ENCODE results near the gene TWIST1.

The TWIST1 gene

GRCh38 chr7:19107081-19107355 lies 10.4 kb downstream of the TWIST1 start:
- H2BK120ac ChIP-seq (ENCODE audit: low read depth, low read length): no peak overlapping the region
- no peak overlapping the region for H3K18ac ChIP-seq (ENCODE audit: low read length)
- DNase-seq (ENCODE audit: low spot score): peak; percentile 27
- H4K8ac ChIP-seq (ENCODE audit: low read depth, low read length): no peak overlapping the region
- peak overlapping the region; percentile 89 for H2AFZ ChIP-seq (ENCODE audit: low read length)
- no peak overlapping the region for H3K4ac ChIP-seq (ENCODE audit: low read length)
- H3K79me1 ChIP-seq (ENCODE audit: low read depth, low read length): no peaks in the 10 kb centered on the region
- peaks cover 44 to 83% (median 71%) of the 10 kb centered on the region in 3 experiments for H3K27me3 ChIP-seq (ENCODE audit: control insufficient read depth in 3 of 3, insufficient read depth in 3 of 3, low read depth in 1 of 3, low read length in 3 of 3)
- H3K4me1 ChIP-seq (ENCODE audit: control insufficient read depth in 2 of 2, insufficient read depth in 1 of 2, low read depth in 1 of 2, low read length in 2 of 2): peaks cover 3 to 9% of the 10 kb centered on the region in 2 donors
- H2BK15ac ChIP-seq (ENCODE audit: low read length): no peak overlapping the region
- no peaks in the 10 kb centered on the region for H3K9me3 ChIP-seq (replicated peaks in 1 of 2; ENCODE audit: control insufficient read depth in 2 of 2, insufficient read depth in 1 of 2, low read depth in 1 of 2, low read length in 2 of 2)
- H3K14ac ChIP-seq (ENCODE audit: low read length): no peak overlapping the region
- no peak overlapping the region for H3K23ac ChIP-seq (ENCODE audit: low read depth, low read length, poor library complexity)
- H2BK5ac ChIP-seq (ENCODE audit: low read length): no peak overlapping the region
- H2BK12ac ChIP-seq (ENCODE audit: low read length): no peak overlapping the region
- WGBS, 2 donors (ENCODE audit: extremely low coverage in 2 of 2, insufficient read length in 2 of 2, insufficient replicate concordance in 1 of 2): no CpG with 5 or more reads among the region's 6 CpGs
- peak overlapping the region in 1 of 2 donors; percentile 38 for H3K4me3 ChIP-seq (ENCODE audit: low read length in 2 of 2)
- H2AK5ac ChIP-seq (ENCODE audit: low read depth, low read length): no peak overlapping the region
- no peak overlapping the region for H3K27ac ChIP-seq (replicated peaks; ENCODE audit: low read length)
- H4K91ac ChIP-seq (ENCODE audit: low read depth, low read length, poor library complexity): no peak overlapping the region
- no peaks in the 10 kb centered on the region for H3K36me3 ChIP-seq (replicated peaks in 1 of 2; ENCODE audit: control insufficient read depth in 2 of 2, insufficient read depth in 2 of 2, low read length in 2 of 2)
- H3K4me2 ChIP-seq (ENCODE audit: insufficient read depth, low read length, poor library complexity, severe bottlenecking): peak overlapping the region; percentile 48
- no peak overlapping the region for H3K9ac ChIP-seq (ENCODE audit: low read depth, low read length, poor library complexity)

GRCh38 chr7:19106241-19107080 lies 11.0 kb downstream of the TWIST1 start:
- Histone ChIP-seq H4K91ac (ENCODE audit: low read depth, low read length, poor library complexity) (no peak overlapping the region), H3K4ac (ENCODE audit: low read length) (no peak overlapping the region), H3K4me3 (ENCODE audit: low read length in 2 of 2) (peak overlapping the region in 1 of 2 donors; percentile 4), H3K9ac (ENCODE audit: low read depth, low read length, poor library complexity) (peak overlapping the region; percentile 55), H3K4me2 (ENCODE audit: insufficient read depth, low read length, poor library complexity, severe bottlenecking) (peak overlapping the region; percentile 43), H2BK120ac (ENCODE audit: low read depth, low read length) (no peak overlapping the region), H3K18ac (ENCODE audit: low read length) (no peak overlapping the region), H2AFZ (ENCODE audit: low read length) (peak overlapping the region; percentile 89), H2BK12ac (ENCODE audit: low read length) (no peak overlapping the region), H2AK5ac (ENCODE audit: low read depth, low read length) (no peak overlapping the region), H3K14ac (ENCODE audit: low read length) (no peak overlapping the region), H3K36me3 (replicated peaks in 1 of 2; ENCODE audit: control insufficient read depth in 2 of 2, insufficient read depth in 2 of 2, low read length in 2 of 2) (no peaks in the 10 kb centered on the region), H3K27ac (replicated peaks; ENCODE audit: low read length) (no peak overlapping the region), H3K9me3 (replicated peaks in 1 of 2; ENCODE audit: control insufficient read depth in 2 of 2, insufficient read depth in 1 of 2, low read depth in 1 of 2, low read length in 2 of 2) (no peaks in the 10 kb centered on the region), H2BK5ac (ENCODE audit: low read length) (no peak overlapping the region), H3K23ac (ENCODE audit: low read depth, low read length, poor library complexity) (no peak overlapping the region), H3K4me1 (ENCODE audit: control insufficient read depth in 2 of 2, insufficient read depth in 1 of 2, low read depth in 1 of 2, low read length in 2 of 2) (peaks cover 3 to 9% of the 10 kb centered on the region in 2 donors), H3K27me3 (ENCODE audit: control insufficient read depth in 3 of 3, insufficient read depth in 3 of 3, low read depth in 1 of 3, low read length in 3 of 3) (peaks cover 39 to 83% (median 65%) of the 10 kb centered on the region in 3 experiments), H4K8ac (ENCODE audit: low read depth, low read length) (no peak overlapping the region), H2BK15ac (ENCODE audit: low read length) (no peak overlapping the region), H3K79me1 (ENCODE audit: low read depth, low read length) (no peaks in the 10 kb centered on the region)
- no CpG with 5 or more reads among the region's 49 CpGs for WGBS, 2 donors (ENCODE audit: extremely low coverage in 2 of 2, insufficient read length in 2 of 2, insufficient replicate concordance in 1 of 2)
- DNase-seq (ENCODE audit: low spot score): peak; percentile 51

GRCh38 chr7:19105546-19105945 lies 11.9 kb downstream of the TWIST1 start:
- Histone ChIP-seq H3K9me3 (replicated peaks in 1 of 2; ENCODE audit: control insufficient read depth in 2 of 2, insufficient read depth in 1 of 2, low read depth in 1 of 2, low read length in 2 of 2) (no peaks in the 10 kb centered on the region), H4K8ac (ENCODE audit: low read depth, low read length) (no peak overlapping the region), H3K23ac (ENCODE audit: low read depth, low read length, poor library complexity) (no peak overlapping the region), H3K4me1 (ENCODE audit: control insufficient read depth in 2 of 2, insufficient read depth in 1 of 2, low read depth in 1 of 2, low read length in 2 of 2) (peaks cover 3 to 9% of the 10 kb centered on the region in 2 donors), H3K4me3 (ENCODE audit: low read length in 2 of 2) (no peak overlapping the region), H3K27ac (replicated peaks; ENCODE audit: low read length) (no peak overlapping the region), H4K91ac (ENCODE audit: low read depth, low read length, poor library complexity) (no peak overlapping the region), H3K14ac (ENCODE audit: low read length) (no peak overlapping the region), H2AK5ac (ENCODE audit: low read depth, low read length) (no peak overlapping the region), H3K4me2 (ENCODE audit: insufficient read depth, low read length, poor library complexity, severe bottlenecking) (no peak overlapping the region), H2BK120ac (ENCODE audit: low read depth, low read length) (no peak overlapping the region), H3K27me3 (ENCODE audit: control insufficient read depth in 3 of 3, insufficient read depth in 3 of 3, low read depth in 1 of 3, low read length in 3 of 3) (peaks cover 32 to 74% (median 56%) of the 10 kb centered on the region in 3 experiments), H2AFZ (ENCODE audit: low read length) (no peak overlapping the region), H2BK5ac (ENCODE audit: low read length) (no peak overlapping the region), H3K36me3 (replicated peaks in 1 of 2; ENCODE audit: control insufficient read depth in 2 of 2, insufficient read depth in 2 of 2, low read length in 2 of 2) (no peaks in the 10 kb centered on the region), H3K4ac (ENCODE audit: low read length) (no peak overlapping the region), H3K79me1 (ENCODE audit: low read depth, low read length) (peaks cover under 1% of the 10 kb centered on the region), H3K18ac (ENCODE audit: low read length) (no peak overlapping the region), H2BK15ac (ENCODE audit: low read length) (no peak overlapping the region), H2BK12ac (ENCODE audit: low read length) (no peak overlapping the region), H3K9ac (ENCODE audit: low read depth, low read length, poor library complexity) (no peak overlapping the region)
- no CpG with 5 or more reads among the region's 4 CpGs for WGBS, 2 donors (ENCODE audit: extremely low coverage in 2 of 2, insufficient read length in 2 of 2, insufficient replicate concordance in 1 of 2)
- no peak for DNase-seq (ENCODE audit: low spot score)

- H2BK12ac ChIP-seq (ENCODE audit: low read length): no peak overlapping the region
- H3K9ac ChIP-seq (ENCODE audit: low read depth, low read length, poor library complexity): no peak overlapping the region
- no peak overlapping the region for H3K4ac ChIP-seq (ENCODE audit: low read length)
- DNase-seq (ENCODE audit: low spot score): no peak
- H3K14ac ChIP-seq (ENCODE audit: low read length): no peak overlapping the region
- H3K23ac ChIP-seq (ENCODE audit: low read depth, low read length, poor library complexity): no peak overlapping the region
- H2BK120ac ChIP-seq (ENCODE audit: low read depth, low read length): no peak overlapping the region
- no CpG with 5 or more reads among the region's 4 CpGs for WGBS, 2 donors (ENCODE audit: extremely low coverage in 2 of 2, insufficient read length in 2 of 2, insufficient replicate concordance in 1 of 2)
- H3K27me3 ChIP-seq (ENCODE audit: control insufficient read depth in 3 of 3, insufficient read depth in 3 of 3, low read depth in 1 of 3, low read length in 3 of 3): peaks cover 30 to 67% (median 49%) of the 10 kb centered on the region in 3 experiments
- H3K9me3 ChIP-seq (replicated peaks in 1 of 2; ENCODE audit: control insufficient read depth in 2 of 2, insufficient read depth in 1 of 2, low read depth in 1 of 2, low read length in 2 of 2): no peaks in the 10 kb centered on the region
- no peaks in the 10 kb centered on the region for H3K36me3 ChIP-seq (replicated peaks in 1 of 2; ENCODE audit: control insufficient read depth in 2 of 2, insufficient read depth in 2 of 2, low read length in 2 of 2)
- no peak overlapping the region for H2BK5ac ChIP-seq (ENCODE audit: low read length)
- H3K4me3 ChIP-seq (ENCODE audit: low read length in 2 of 2): no peak overlapping the region
- no peak overlapping the region for H4K91ac ChIP-seq (ENCODE audit: low read depth, low read length, poor library complexity)
- H3K18ac ChIP-seq (ENCODE audit: low read length): no peak overlapping the region
- H4K8ac ChIP-seq (ENCODE audit: low read depth, low read length): no peak overlapping the region
- H2BK15ac ChIP-seq (ENCODE audit: low read length): no peak overlapping the region
- peaks cover 2% of the 10 kb centered on the region for H3K79me1 ChIP-seq (ENCODE audit: low read depth, low read length)
- no peak overlapping the region for H2AFZ ChIP-seq (ENCODE audit: low read length)
- no peak overlapping the region for H2AK5ac ChIP-seq (ENCODE audit: low read depth, low read length)
- H3K4me1 ChIP-seq (ENCODE audit: control insufficient read depth in 2 of 2, insufficient read depth in 1 of 2, low read depth in 1 of 2, low read length in 2 of 2): peaks cover 3 to 9% of the 10 kb centered on the region in 2 donors
- H3K27ac ChIP-seq (replicated peaks; ENCODE audit: low read length): no peak overlapping the region
- H3K4me2 ChIP-seq (ENCODE audit: insufficient read depth, low read length, poor library complexity, severe bottlenecking): no peak overlapping the region
These were observed 12.6 kb downstream of the TWIST1 start for GRCh38 chr7:19104811-19105210.

All from neuronal stem cell (in vitro differentiated cells).